SK-N-MC (cell line): Measurements from ENCODE around the gene CXCL6.

Source experiments
- EZH2 ChIP-seq: fragments of 200-600 bp; sonication (generic); IDR thresholded peaks from one replicate; pipeline ENCODE4 v1.6.1; 2017; ENCODE audit warnings: antibody characterized with exemption
- POLR2AphosphoS5 ChIP-seq: IDR thresholded peaks from 2 replicates; pipeline ENCODE4 v1.6.1; 2012; ENCODE audit warnings: mild to moderate bottlenecking, low read depth, low read length, borderline replicate concordance

DNA sequence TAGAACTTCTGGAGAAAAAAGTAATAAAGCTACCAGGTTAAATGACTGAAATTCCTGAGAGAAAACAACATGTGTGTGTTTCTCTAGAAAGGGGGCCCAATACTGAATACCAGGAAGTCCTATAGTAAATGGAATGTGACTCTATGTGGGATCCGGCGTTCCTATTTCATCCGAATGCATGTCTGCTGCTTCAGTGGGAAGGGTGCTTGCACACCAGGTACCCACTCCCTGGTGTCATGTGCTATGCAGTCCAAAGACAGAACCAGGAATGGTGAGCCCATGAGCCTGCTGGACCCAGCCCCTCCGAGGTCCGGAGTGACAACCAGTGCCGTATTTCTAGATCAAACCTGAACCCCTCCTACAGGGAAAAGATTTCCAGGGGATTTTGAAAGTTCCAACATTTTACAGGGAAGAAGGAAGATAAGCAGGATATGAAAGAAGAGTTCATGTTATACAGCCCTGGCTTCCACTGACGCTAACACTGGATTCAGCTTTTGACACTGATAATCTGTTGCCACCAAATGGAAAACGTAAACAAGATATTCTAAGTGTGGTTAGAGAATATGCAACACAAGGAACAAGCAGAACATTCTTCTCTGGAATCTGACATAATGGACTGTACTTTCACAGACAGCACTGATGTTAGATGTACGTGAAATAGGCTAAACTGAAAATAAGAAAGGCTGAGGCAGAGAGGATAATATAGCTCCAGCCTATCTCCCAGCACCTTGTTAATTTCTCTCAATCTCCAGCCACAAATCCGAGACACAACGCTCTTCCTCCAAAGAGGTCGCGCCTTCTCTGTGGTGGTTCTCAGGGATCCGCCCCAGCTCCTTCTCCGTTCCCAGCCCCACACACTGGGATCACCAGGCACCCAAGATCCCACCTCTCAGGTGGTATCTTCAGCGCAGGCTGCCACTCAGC lies 32.0 kb downstream of the CXCL6 start:
- TF ChIP-seq POLR2AphosphoS5 = no peak
- no peak for TF ChIP-seq EZH2
